Measurements from ENCODE around the gene PDE1C.

Gene PDE1C

GRCh38 chr7:31811650-31812461, 258.4 kb downstream of the PDE1C start:
- Mint-ChIP-seq H3K9me3 (peaks cover 4% of the 10 kb centered on the region), H3K36me3 (ENCODE audit: insufficient read depth) (peaks cover 3% of the 10 kb centered on the region), H3K4me1 (no peaks in the 10 kb centered on the region), H3K27me3 (no peaks in the 10 kb centered on the region), H3K4me3 (no peak overlapping the region), H3K27ac (ENCODE audit: low read depth) (no peak overlapping the region)
- DNase-seq (ENCODE audit: low spot score in 2 of 2) (no peak), ATAC-seq (replicated peaks; ENCODE audit: extremely low read depth, poor library complexity, severe bottlenecking) (no peak)

- Mint-ChIP-seq H3K27me3 (no peaks in the 10 kb centered on the region), H3K36me3 (ENCODE audit: insufficient read depth) (peaks cover 1% of the 10 kb centered on the region), H3K4me3 (no peak overlapping the region), H3K4me1 (no peaks in the 10 kb centered on the region), H3K9me3 (peaks cover 14% of the 10 kb centered on the region), H3K27ac (ENCODE audit: low read depth) (no peak overlapping the region)
- ATAC-seq (replicated peaks; ENCODE audit: extremely low read depth, poor library complexity, severe bottlenecking) (no peak), DNase-seq (ENCODE audit: low spot score in 2 of 2) (no peak)
Observed at GRCh38 chr7:31805209-31805818, 264.9 kb downstream of the PDE1C start.

DNA sequence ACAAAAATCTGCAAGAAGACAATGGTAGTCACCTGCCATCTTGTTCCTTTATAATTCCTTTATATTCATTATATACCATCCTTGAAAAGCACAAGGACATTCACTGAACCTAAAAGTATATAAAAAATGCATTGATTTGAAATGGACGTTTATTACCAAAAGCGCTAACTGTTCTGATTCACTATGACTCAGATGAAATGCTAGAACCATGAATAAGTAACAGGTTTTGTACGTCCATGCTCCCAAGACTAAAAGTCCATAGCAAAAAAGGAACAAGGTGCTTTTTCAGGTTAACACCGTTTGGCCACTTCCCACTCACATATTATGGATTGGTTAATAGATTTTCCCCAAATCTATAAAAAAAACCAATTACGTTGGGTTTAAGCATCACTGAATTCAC, 273.8 kb downstream of the PDE1C start:
- ATAC-seq (replicated peaks; ENCODE audit: extremely low read depth, poor library complexity, severe bottlenecking) = no peak
- no peaks in the 10 kb centered on the region for H3K36me3 Mint-ChIP-seq (ENCODE audit: insufficient read depth)
- no peak overlapping the region for H3K27ac Mint-ChIP-seq (ENCODE audit: low read depth)
- peaks cover 12% of the 10 kb centered on the region for H3K9me3 Mint-ChIP-seq
- H3K27me3 Mint-ChIP-seq = no peaks in the 10 kb centered on the region
- H3K4me1 Mint-ChIP-seq = no peaks in the 10 kb centered on the region
- H3K4me3 Mint-ChIP-seq = no peak overlapping the region
- DNase-seq (ENCODE audit: low spot score in 2 of 2) = no peak

- Mint-ChIP-seq H3K4me1 (no peaks in the 10 kb centered on the region), H3K9me3 (peaks cover 12% of the 10 kb centered on the region), H3K36me3 (ENCODE audit: insufficient read depth) (no peaks in the 10 kb centered on the region), H3K4me3 (no peak overlapping the region), H3K27ac (ENCODE audit: low read depth) (no peak overlapping the region), H3K27me3 (no peaks in the 10 kb centered on the region)
- no peak for DNase-seq (ENCODE audit: low spot score in 2 of 2)
- no peak for ATAC-seq (replicated peaks; ENCODE audit: extremely low read depth, poor library complexity, severe bottlenecking)
Observed at GRCh38 chr7:31794851-31795344, 275.3 kb downstream of the PDE1C start.

DNA sequence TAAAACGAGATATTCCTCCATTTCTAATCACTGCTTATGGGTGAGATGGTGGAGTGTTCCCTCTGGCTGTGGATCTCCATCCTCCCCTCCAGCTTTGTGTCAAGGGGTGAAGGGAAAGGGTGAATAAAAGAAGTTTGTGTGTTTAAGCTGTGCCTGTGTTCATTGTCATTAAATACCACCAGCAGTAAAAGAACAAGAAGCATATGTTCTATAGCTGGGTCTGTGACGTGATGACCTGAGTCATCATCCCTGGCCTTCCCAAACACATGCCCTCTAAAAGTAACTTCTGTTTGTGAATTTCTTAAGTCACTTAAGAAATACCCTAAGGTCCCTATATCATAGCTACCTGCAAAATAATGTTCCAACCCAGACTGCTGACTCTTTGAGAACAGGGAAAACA, 278.3 kb downstream of the PDE1C start:
- Mint-ChIP-seq H3K9me3 (peaks cover 6% of the 10 kb centered on the region), H3K27ac (ENCODE audit: low read depth) (no peak overlapping the region), H3K36me3 (ENCODE audit: insufficient read depth) (no peaks in the 10 kb centered on the region), H3K4me1 (no peaks in the 10 kb centered on the region), H3K4me3 (no peak overlapping the region), H3K27me3 (no peaks in the 10 kb centered on the region)
- ATAC-seq (replicated peaks; ENCODE audit: extremely low read depth, poor library complexity, severe bottlenecking) = no peak
- no peak for DNase-seq (ENCODE audit: low spot score in 2 of 2)

DNA sequence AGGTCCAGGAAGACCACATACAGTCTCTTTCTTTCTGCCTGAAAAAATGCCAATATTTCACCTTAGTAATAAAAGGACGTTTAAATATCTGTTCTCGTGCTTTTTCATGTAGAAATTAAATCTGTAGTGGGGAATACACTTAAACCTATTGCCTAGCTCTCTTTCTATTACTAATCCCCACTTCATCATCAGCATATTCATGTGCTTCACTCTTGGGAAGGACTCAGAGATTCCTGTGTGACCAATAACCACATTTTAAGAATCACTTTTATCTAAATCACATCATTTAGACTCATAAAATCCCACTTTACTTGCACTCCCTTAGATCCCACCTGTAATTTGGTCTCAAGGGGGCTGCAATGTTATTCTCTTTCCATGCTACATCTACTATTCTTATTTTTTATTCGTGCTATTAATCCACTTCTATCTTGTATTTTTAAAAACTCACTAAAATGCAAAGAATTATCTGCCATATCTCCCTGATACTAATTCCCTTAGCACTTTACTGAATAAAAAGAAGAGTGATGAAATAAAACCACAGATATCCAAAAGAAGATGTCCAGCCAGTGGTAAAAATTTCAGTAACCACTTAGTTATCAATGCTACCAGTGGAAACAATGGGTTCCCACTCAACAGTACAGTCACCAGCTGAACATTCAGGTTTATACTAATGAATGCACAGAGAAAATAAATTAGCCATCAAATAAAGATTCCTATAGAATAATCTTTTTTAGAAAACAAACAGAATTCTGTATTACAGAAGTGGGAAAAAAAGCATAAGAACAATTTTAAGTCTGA, 281.1 kb downstream of the PDE1C start:
- DNase-seq (ENCODE audit: low spot score in 2 of 2) (no peak), ATAC-seq (replicated peaks; ENCODE audit: extremely low read depth, poor library complexity, severe bottlenecking) (no peak)
- no peaks in the 10 kb centered on the region for H3K27me3 Mint-ChIP-seq
- no peaks in the 10 kb centered on the region for H3K36me3 Mint-ChIP-seq (ENCODE audit: insufficient read depth)
- H3K4me3 Mint-ChIP-seq = no peak overlapping the region
- H3K27ac Mint-ChIP-seq (ENCODE audit: low read depth) = no peak overlapping the region
- no peaks in the 10 kb centered on the region for H3K4me1 Mint-ChIP-seq
- H3K9me3 Mint-ChIP-seq = peaks cover 6% of the 10 kb centered on the region

DNA sequence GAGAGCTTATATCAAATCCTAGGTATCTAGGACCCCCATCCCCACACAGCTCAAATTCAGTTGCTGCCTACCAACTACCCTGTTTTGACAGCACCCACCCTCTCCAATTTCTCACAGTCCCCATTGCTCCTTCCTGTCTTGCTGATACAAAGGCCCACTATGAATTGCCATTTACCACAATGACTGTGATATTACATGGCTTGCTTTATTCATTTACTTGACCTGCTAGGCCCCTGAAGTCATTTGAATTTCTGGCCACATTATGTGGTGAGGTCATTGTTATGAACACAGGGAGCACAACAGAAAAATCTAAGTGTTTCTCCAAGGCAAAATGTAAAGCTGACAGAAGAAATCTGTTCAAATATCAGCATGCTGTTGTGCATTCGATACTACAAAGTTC, 281.8 kb downstream of the PDE1C start:
- Mint-ChIP-seq H3K4me1 (no peaks in the 10 kb centered on the region), H3K4me3 (no peak overlapping the region)

DNA sequence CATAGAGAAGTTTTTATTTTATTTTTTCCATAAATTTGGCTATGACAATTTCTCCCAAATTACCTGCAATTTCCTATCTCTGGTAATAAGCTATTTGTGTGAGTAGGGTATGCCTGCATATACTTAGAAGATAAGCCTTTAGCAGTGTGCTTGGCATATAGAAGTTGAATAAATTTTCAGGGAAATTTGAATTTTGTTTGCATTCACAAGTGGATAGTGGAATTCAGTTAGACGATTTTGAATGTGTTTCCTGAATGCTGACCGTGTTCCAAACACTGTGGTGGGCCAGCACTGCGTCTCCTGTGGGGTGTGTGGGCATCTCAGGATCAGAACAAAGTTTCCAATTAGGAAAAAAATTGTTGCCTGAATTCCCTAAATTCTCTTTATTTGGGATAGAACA, 283.9 kb downstream of the PDE1C start:
- no peaks in the 10 kb centered on the region for H3K9me3 Mint-ChIP-seq
- ATAC-seq (replicated peaks; ENCODE audit: extremely low read depth, poor library complexity, severe bottlenecking) = no peak
- no peaks in the 10 kb centered on the region for H3K4me1 Mint-ChIP-seq
- no peaks in the 10 kb centered on the region for H3K36me3 Mint-ChIP-seq (ENCODE audit: insufficient read depth)
- DNase-seq (ENCODE audit: low spot score in 2 of 2) = no peak
- H3K27ac Mint-ChIP-seq (ENCODE audit: low read depth) = no peak overlapping the region
- H3K4me3 Mint-ChIP-seq = no peak overlapping the region
- no peaks in the 10 kb centered on the region for H3K27me3 Mint-ChIP-seq

More for the DNA sequence above, 281.8 kb downstream of the PDE1C start:
- Mint-ChIP-seq H3K27ac (ENCODE audit: low read depth) (no peak overlapping the region), H3K27me3 (no peaks in the 10 kb centered on the region), H3K36me3 (ENCODE audit: insufficient read depth) (no peaks in the 10 kb centered on the region), H3K9me3 (no peaks in the 10 kb centered on the region)
- DNase-seq (ENCODE audit: low spot score in 2 of 2) = no peak
- ATAC-seq (replicated peaks; ENCODE audit: extremely low read depth, poor library complexity, severe bottlenecking) = no peak

GRCh38 chr7:31785101-31785500, 285.1 kb downstream of the PDE1C start:
- no peak overlapping the region for H3K27ac Mint-ChIP-seq (ENCODE audit: low read depth)
- H3K36me3 Mint-ChIP-seq (ENCODE audit: insufficient read depth) = no peaks in the 10 kb centered on the region
- no peaks in the 10 kb centered on the region for H3K9me3 Mint-ChIP-seq
- no peak overlapping the region for H3K4me3 Mint-ChIP-seq
- H3K4me1 Mint-ChIP-seq = no peaks in the 10 kb centered on the region
- ATAC-seq (replicated peaks; ENCODE audit: extremely low read depth, poor library complexity, severe bottlenecking) = no peak
- no peak for DNase-seq (ENCODE audit: low spot score in 2 of 2)
- H3K27me3 Mint-ChIP-seq = no peaks in the 10 kb centered on the region

- Mint-ChIP-seq H3K27ac (ENCODE audit: low read depth) (no peak overlapping the region), H3K4me1 (no peaks in the 10 kb centered on the region)
- DNase-seq (ENCODE audit: low spot score in 2 of 2) = no peak
Observed at GRCh38 chr7:31783221-31783620, 287.0 kb downstream of the PDE1C start.

GRCh38 chr7:31782411-31782991, 287.7 kb downstream of the PDE1C start:
- H3K4me3 Mint-ChIP-seq = no peak overlapping the region
- DNase-seq (ENCODE audit: low spot score in 2 of 2) (no peak), ATAC-seq (replicated peaks; ENCODE audit: extremely low read depth, poor library complexity, severe bottlenecking) (no peak)
- no peaks in the 10 kb centered on the region for H3K9me3 Mint-ChIP-seq
- no peaks in the 10 kb centered on the region for H3K4me1 Mint-ChIP-seq
- no peaks in the 10 kb centered on the region for H3K27me3 Mint-ChIP-seq
- no peaks in the 10 kb centered on the region for H3K36me3 Mint-ChIP-seq (ENCODE audit: insufficient read depth)
- no peak overlapping the region for H3K27ac Mint-ChIP-seq (ENCODE audit: low read depth)

More at GRCh38 chr7:31783221-31783620, 287.0 kb downstream of the PDE1C start:
- Mint-ChIP-seq H3K4me3 (no peak overlapping the region), H3K36me3 (ENCODE audit: insufficient read depth) (no peaks in the 10 kb centered on the region), H3K27me3 (no peaks in the 10 kb centered on the region), H3K9me3 (no peaks in the 10 kb centered on the region)
- ATAC-seq (replicated peaks; ENCODE audit: extremely low read depth, poor library complexity, severe bottlenecking) = no peak

- ATAC-seq (replicated peaks; ENCODE audit: extremely low read depth, poor library complexity, severe bottlenecking) = no peak
- no peak for DNase-seq (ENCODE audit: low spot score in 2 of 2)
- H3K36me3 Mint-ChIP-seq (ENCODE audit: insufficient read depth) = no peaks in the 10 kb centered on the region
Observed at GRCh38 chr7:31778296-31778695, 291.9 kb downstream of the PDE1C start.

More at GRCh38 chr7:31778296-31778695, 291.9 kb downstream of the PDE1C start:
- Mint-ChIP-seq H3K27me3 (no peaks in the 10 kb centered on the region), H3K4me1 (no peaks in the 10 kb centered on the region), H3K27ac (ENCODE audit: low read depth) (no peak overlapping the region), H3K9me3 (peaks cover 8% of the 10 kb centered on the region), H3K4me3 (no peak overlapping the region)

All from central memory CD8-positive, alpha-beta T cell (primary cell).